Measurements from ENCODE around the gene LRRC28.

The LRRC28 gene

GRCh38 chr15:99250857-99251841 is at the start of gene LRRC28:
Gene LRRC28 (plus strand): TSS chr15:99251481. CDS start chr15:99255958, 4,477 bp downstream.
- Histone ChIP-seq H3K27ac (peak within 1 kb of the TSS; percentile 87 to 89), H3K9me3 (no peaks in the 10 kb centered on the region), H3K4me3 (peak within 1 kb of the TSS; percentile 77 to 89), H3K27me3 (no peaks in the 10 kb centered on the region), H3K4me1 (peaks cover 0 to 45% (median 30%) of the 10 kb centered on the region in 4 donors), H3K36me3 (peaks cover 0 to 3% (median 0%) of the 10 kb centered on the region in 3 donors)
- no peak for TF ChIP-seq CTCF (IDR thresholded peaks at IDR 0.05)
- DNase-seq: peak; percentile 99
- intact Hi-C loops (cut with DNase I; ENCODE audit: low total_unique reads): no loop called here

- H3K27ac ChIP-seq: no peak overlapping the region
- TF ChIP-seq CTCF (IDR thresholded peaks at IDR 0.05): no peak
- intact Hi-C loops (cut with DNase I; ENCODE audit: low total_unique reads): no loop called here
Measured at GRCh38 chr15:99202176-99202552, 49.1 kb upstream of the LRRC28 start.

GRCh38 chr15:99207672-99208071 is 43.6 kb upstream of the LRRC28 start:
- intact Hi-C loops (cut with DNase I; ENCODE audit: low total_unique reads): no loop called here
- no peaks in the 10 kb centered on the region for H3K9me3 ChIP-seq
- H3K27ac ChIP-seq: no peak overlapping the region
- H3K4me1 ChIP-seq: peaks cover 0 to 4% (median 0%) of the 10 kb centered on the region in 4 donors
- H3K36me3 ChIP-seq: no peaks in the 10 kb centered on the region
- no peak for TF ChIP-seq CTCF (IDR thresholded peaks at IDR 0.05)
- no peak for DNase-seq
- H3K4me3 ChIP-seq: no peak overlapping the region
- H3K27me3 ChIP-seq: no peaks in the 10 kb centered on the region

More at GRCh38 chr15:99202176-99202552, 49.1 kb upstream of the LRRC28 start:
- no peaks in the 10 kb centered on the region for H3K27me3 ChIP-seq
- H3K4me3 ChIP-seq: no peak overlapping the region
- DNase-seq: no peak
- H3K36me3 ChIP-seq: peaks cover 6 to 14% (median 7%) of the 10 kb centered on the region in 3 donors
- no peaks in the 10 kb centered on the region for H3K4me1 ChIP-seq
- no peaks in the 10 kb centered on the region for H3K9me3 ChIP-seq

GRCh38 chr15:99209326-99209725 is 42.0 kb upstream of the LRRC28 start:
- DNase-seq: no peak
- peaks cover 0 to 8% (median 0%) of the 10 kb centered on the region in 4 donors for H3K4me1 ChIP-seq
- H3K9me3 ChIP-seq: no peaks in the 10 kb centered on the region
- no peak overlapping the region for H3K4me3 ChIP-seq
- intact Hi-C loops (cut with DNase I; ENCODE audit: low total_unique reads): no loop called here
- no peaks in the 10 kb centered on the region for H3K27me3 ChIP-seq
- H3K27ac ChIP-seq: no peak overlapping the region
- peaks cover 0 to 4% (median 0%) of the 10 kb centered on the region in 3 donors for H3K36me3 ChIP-seq
- no peak for TF ChIP-seq CTCF (IDR thresholded peaks at IDR 0.05)

GRCh38 chr15:99210334-99210733 is 40.9 kb upstream of the LRRC28 start:
- no peaks in the 10 kb centered on the region for H3K9me3 ChIP-seq
- intact Hi-C loops (cut with DNase I; ENCODE audit: low total_unique reads): loop anchor here (2.0 kb wide), 1 partner anchor 114 kb away; no protein-coding TSS in a partner anchor

More at GRCh38 chr15:99210334-99210733, 40.9 kb upstream of the LRRC28 start:
- no peak for DNase-seq
- Histone ChIP-seq H3K4me1 (peaks cover 0 to 8% (median 0%) of the 10 kb centered on the region in 4 donors), H3K27ac (no peak overlapping the region), H3K27me3 (no peaks in the 10 kb centered on the region), H3K36me3 (peaks cover 5 to 11% (median 10%) of the 10 kb centered on the region in 3 donors), H3K4me3 (no peak overlapping the region)
- TF ChIP-seq CTCF (IDR thresholded peaks at IDR 0.05): no peak

All from tibial artery (tissue), 4 donors.